Naive thymus-derived CD4-positive, alpha-beta T cell (primary cell): Measurements from ENCODE around the gene OLFML2A. TPM values are rescaled to one million over a fixed set of nuclear protein-coding genes. Genes with fewer than 3 reads are reported as not detected.
A peak's percentile ranks its signal among the peaks of the same experiment; 100 is the strongest.

Source experiments
- ATAC-seq: fragments of 150-1000 bp; cut with Tn5 transposase; 2 replicates; pipeline ENCODE4 v1.10.0; 2021; ENCODE audit warnings: mild to moderate bottlenecking, moderate library complexity
- CTCF ChIA-PET: fragments of 350-600 bp; sonication (Branson Sonifier 250); formaldehyde crosslinking; loops from one replicate; lab custom pipeline; 2021; ENCODE audit warnings: antibody characterized with exemption; lab: Charles Lee
- POLR2A ChIA-PET: fragments of 350-600 bp; sonication (Branson Sonifier 250); formaldehyde crosslinking; loops from one replicate; lab custom pipeline; 2021; ENCODE audit warnings: antibody characterized with exemption, inconsistent platforms; lab: Charles Lee
- DNase-seq, 9 donors: peaks; one replicate each; pipeline versions ENCODE4 v3.0.0 to v3.0.0-alpha.2; 2020 to 2022; ENCODE audit warnings: mixed read lengths in 1 of 9
- H3K27ac ChIP-seq: one replicate; pipeline ENCODE4 v1.7.0; 2013; ENCODE audit warnings: mild to moderate bottlenecking, low read depth, low read length, moderate library complexity
- H3K27me3 ChIP-seq, 2 donors: one replicate each; pipeline ENCODE4 v1.7.0; 2013; ENCODE audit warnings: low read length in 2 of 2, mild to moderate bottlenecking in 2 of 2, moderate library complexity in 2 of 2; ENCODE audit not compliant: control insufficient read depth in 2 of 2, insufficient read depth in 2 of 2
- H3K36me3 ChIP-seq, 3 experiments: 1 replicate in 2 of 3; 2 replicates in 1 of 3; pipeline ENCODE4 v1.7.0; 2013; ENCODE audit warnings: low read length in 3 of 3, mild to moderate bottlenecking in 3 of 3, moderate library complexity in 1 of 3; ENCODE audit not compliant: insufficient read depth in 3 of 3, control insufficient read depth in 2 of 3
- H3K4me1 ChIP-seq, 2 donors: one replicate each; pipeline ENCODE4 v1.7.0; 2013; ENCODE audit warnings: low read length in 2 of 2, mild to moderate bottlenecking in 2 of 2, moderate library complexity in 1 of 2; ENCODE audit not compliant: control insufficient read depth in 2 of 2, insufficient read depth in 2 of 2
- H3K4me3 ChIP-seq: 2 replicates; pipeline ENCODE4 v1.7.0; 2013; ENCODE audit warnings: mild to moderate bottlenecking, low read length
- H3K9me3 ChIP-seq, 3 experiments: 1 replicate in 2 of 3; 2 replicates in 1 of 3; pipeline ENCODE4 v1.7.0; 2013; ENCODE audit warnings: low read length in 3 of 3; ENCODE audit not compliant: control insufficient read depth in 2 of 3
- H3K27ac Mint-ChIP-seq, 9 donors: one replicate each; pipeline ENCODE4 v1.8.0; 2020 to 2022; ENCODE audit warnings: mixed read lengths in 9 of 9, mild to moderate bottlenecking in 8 of 9, moderate library complexity in 5 of 9, inconsistent platforms in 2 of 9
- H3K27me3 Mint-ChIP-seq, 5 donors: one replicate each; pipeline ENCODE4 v1.8.0; 2021 to 2022; ENCODE audit warnings: mixed read lengths in 5 of 5, mild to moderate bottlenecking in 1 of 5
- H3K36me3 Mint-ChIP-seq, 5 donors: one replicate each; pipeline ENCODE4 v1.8.0; 2020 to 2022; ENCODE audit warnings: mixed read lengths in 5 of 5, mild to moderate bottlenecking in 3 of 5, inconsistent platforms in 1 of 5
- H3K4me1 Mint-ChIP-seq, 7 donors: one replicate each; pipeline ENCODE4 v1.8.0; 2020 to 2022; ENCODE audit warnings: mixed read lengths in 7 of 7, mild to moderate bottlenecking in 3 of 7, inconsistent platforms in 1 of 7
- H3K4me3 Mint-ChIP-seq, 10 donors: one replicate each; pipeline ENCODE4 v1.8.0; 2020 to 2022; ENCODE audit warnings: mild to moderate bottlenecking in 10 of 10, mixed read lengths in 10 of 10, moderate library complexity in 6 of 10, inconsistent platforms in 2 of 10
- H3K9me3 Mint-ChIP-seq, 11 donors: one replicate each; pipeline ENCODE4 v1.8.0; 2020 to 2022; ENCODE audit warnings: mixed read lengths in 11 of 11, mild to moderate bottlenecking in 4 of 11, inconsistent platforms in 1 of 11, moderate library complexity in 1 of 11
- intact Hi-C, 2 donors: fragments of 100-400 bp; cut with micrococcal nuclease; formaldehyde crosslinking; loops; one replicate each; pipeline ENCODE4 v1.15.1; 2023
- polyA plus RNA-seq, 2 donors: library from polyadenylated mRNA; unstranded; fragments of 300-500 nt; fragmentation: Illumina TruSeq; gene quantifications; one replicate each; pipeline ENCODE4 v1.2.3, GENCODE V29; 2021
- total RNA-seq, 6 experiments: library from RNA in 5 of 6; stranded (reverse) in 5 of 6; gene quantifications; 1 replicate in 5 of 6; 2 replicates in 1 of 6; pipeline ENCODE4 v1.2.3 and lab custom pipeline; 2021 to 2026

The OLFML2A gene
- total and polyA plus RNA-seq, 7 experiments from 2014 or later, result 0.51 TPM; not detected in 6

DNA sequence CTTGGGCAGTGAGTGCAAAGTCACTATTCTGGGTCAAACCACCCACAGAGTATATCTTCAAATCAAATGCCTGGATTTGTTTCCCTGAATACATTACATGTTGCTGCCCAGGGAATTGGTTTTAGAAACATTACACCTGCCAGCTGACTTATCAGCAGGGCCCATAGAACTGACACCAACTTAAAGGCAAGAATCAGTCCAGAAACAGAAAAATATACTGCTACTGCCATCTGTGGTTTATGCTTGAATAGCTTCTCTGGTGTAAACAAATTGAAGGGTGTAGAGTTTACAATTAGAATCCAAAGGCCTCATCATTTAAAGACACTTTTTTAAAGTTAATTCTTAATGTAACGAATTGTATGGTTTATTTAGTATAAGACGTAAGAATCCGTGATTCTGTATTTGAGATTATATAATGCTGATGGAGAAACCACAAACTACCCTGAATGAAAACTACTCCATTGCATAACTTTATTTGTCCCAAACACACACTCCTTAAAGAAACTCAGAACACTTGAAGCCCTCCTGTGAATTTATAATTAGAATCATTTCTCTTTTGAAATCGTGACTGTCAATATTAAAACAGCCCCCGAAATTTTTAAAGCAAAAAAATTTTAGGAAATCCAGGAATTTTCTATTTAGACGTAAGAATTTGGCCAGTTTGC is 12.0 kb upstream of the OLFML2A start:
- no peak overlapping the region for H3K27ac Mint-ChIP-seq
- intact Hi-C loops, result loop anchor here (5.0 to 10.0 kb wide), 2 partner anchors 43 to 980 kb away; partner anchors contain the start of gene PBX3 (in 1 of the 2)
- H3K4me3 Mint-ChIP-seq, result no peak overlapping the region
- no peak overlapping the region for H3K27ac ChIP-seq
- H3K4me1 Mint-ChIP-seq, result peaks cover 0 to 14% (median 11%) of the 10 kb centered on the region in 7 donors
- no peaks in the 10 kb centered on the region for H3K9me3 ChIP-seq
- DNase-seq (no peak), ATAC-seq (no peak)
- no peaks in the 10 kb centered on the region for H3K36me3 ChIP-seq
- CTCF ChIA-PET, result no interaction called here
- no peaks in the 10 kb centered on the region for H3K9me3 Mint-ChIP-seq
- POLR2A ChIA-PET, result interaction anchor here (0.6 to 0.7 kb wide), 2 partner anchors 103 to 658 kb away, joined by 3 read pairs; no protein-coding TSS in a partner anchor
- H3K27me3 ChIP-seq, result peaks cover 8 to 26% of the 10 kb centered on the region in 2 donors
- H3K4me3 ChIP-seq, result no peak overlapping the region
- peaks cover 5% of the 10 kb centered on the region in 2 donors for H3K4me1 ChIP-seq
- no peaks in the 10 kb centered on the region for H3K36me3 Mint-ChIP-seq
- peaks cover 68 to 92% (median 81%) of the 10 kb centered on the region in 5 donors for H3K27me3 Mint-ChIP-seq

DNA sequence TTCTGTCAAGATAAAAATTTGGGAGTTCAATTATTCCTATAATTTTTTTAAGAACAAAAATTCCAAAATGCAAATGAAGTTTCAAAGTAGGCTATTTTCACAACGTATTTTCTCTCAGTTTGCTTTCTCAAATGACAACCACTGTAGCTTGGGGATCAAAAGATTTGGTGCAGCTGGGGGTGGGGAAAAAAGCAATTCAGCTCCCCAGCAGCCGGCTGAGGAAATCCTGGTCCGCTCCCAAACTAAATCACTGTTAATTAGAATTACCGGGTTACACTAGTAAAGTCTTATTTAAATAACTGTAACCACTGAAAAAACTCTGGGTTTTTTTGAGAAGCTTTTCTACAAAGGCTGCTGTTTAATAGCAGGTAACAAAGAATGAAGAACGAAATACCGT is 11.5 kb upstream of the OLFML2A start:
- Mint-ChIP-seq H3K27ac (no peak overlapping the region), H3K36me3 (no peaks in the 10 kb centered on the region), H3K27me3 (peaks cover 71 to 94% (median 86%) of the 10 kb centered on the region in 5 donors), H3K9me3 (no peaks in the 10 kb centered on the region), H3K4me3 (no peak overlapping the region), H3K4me1 (peaks cover 5 to 18% (median 16%) of the 10 kb centered on the region in 7 donors)
- ChIA-PET POLR2A (no interaction called here), CTCF (no interaction called here)
- Histone ChIP-seq H3K9me3 (no peaks in the 10 kb centered on the region), H3K4me1 (peaks cover 5 to 10% of the 10 kb centered on the region in 2 donors), H3K36me3 (no peaks in the 10 kb centered on the region), H3K27ac (no peak overlapping the region), H3K27me3 (peaks cover 8 to 29% of the 10 kb centered on the region in 2 donors), H3K4me3 (no peak overlapping the region)
- DNase-seq (no peak), ATAC-seq (no peak)
- intact Hi-C loops, result loop anchor here (5.0 to 10.0 kb wide), 2 partner anchors 43 to 979 kb away; partner anchors contain the start of gene PBX3 (in 1 of the 2)

DNA sequence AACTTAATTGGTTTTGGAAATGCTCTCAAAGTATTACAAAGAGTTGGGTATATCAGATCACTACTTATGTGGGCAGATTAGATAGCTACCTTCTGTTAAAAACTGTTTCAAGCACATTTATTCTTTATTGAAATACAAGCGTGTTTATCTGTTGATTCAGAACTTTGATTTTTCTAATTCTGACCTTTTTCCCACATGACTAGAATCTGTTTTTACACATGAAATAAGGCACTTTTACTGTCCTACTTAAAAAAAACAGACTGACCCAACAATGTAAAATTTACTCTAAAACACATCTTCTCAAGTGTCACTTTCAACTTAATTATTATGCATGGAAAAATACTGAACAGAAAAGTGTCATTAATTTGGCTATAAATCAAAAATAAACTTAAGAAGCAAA is 10.6 kb upstream of the OLFML2A start:
- Mint-ChIP-seq H3K4me1 (peaks cover 6 to 21% (median 19%) of the 10 kb centered on the region in 7 donors), H3K27ac (no peak overlapping the region), H3K4me3 (no peak overlapping the region), H3K27me3 (peaks cover 63 to 87% (median 80%) of the 10 kb centered on the region in 5 donors), H3K36me3 (no peaks in the 10 kb centered on the region), H3K9me3 (no peaks in the 10 kb centered on the region)
- H3K4me3 ChIP-seq, result no peak overlapping the region
- no peaks in the 10 kb centered on the region for H3K36me3 ChIP-seq
- peaks cover 5 to 10% of the 10 kb centered on the region in 2 donors for H3K4me1 ChIP-seq
- H3K27me3 ChIP-seq, result peaks cover 4 to 29% of the 10 kb centered on the region in 2 donors
- no peak overlapping the region for H3K27ac ChIP-seq
- ChIA-PET POLR2A (interaction anchor here (1.1 kb wide), 1 partner anchor 90 kb away, joined by 4 read pairs; no protein-coding TSS in a partner anchor), CTCF (interaction anchor here (0.7 to 1.2 kb wide), 3 partner anchors 12 to 1957 kb away, joined by 3 read pairs; partner anchors contain the start of gene WDR38)
- no peaks in the 10 kb centered on the region for H3K9me3 ChIP-seq
- ATAC-seq, result no peak
- intact Hi-C loops, result loop anchor here (5.0 to 10.0 kb wide), 2 partner anchors 44 to 978 kb away; partner anchors contain the start of gene PBX3 (in 1 of the 2)
- no peak for DNase-seq

DNA sequence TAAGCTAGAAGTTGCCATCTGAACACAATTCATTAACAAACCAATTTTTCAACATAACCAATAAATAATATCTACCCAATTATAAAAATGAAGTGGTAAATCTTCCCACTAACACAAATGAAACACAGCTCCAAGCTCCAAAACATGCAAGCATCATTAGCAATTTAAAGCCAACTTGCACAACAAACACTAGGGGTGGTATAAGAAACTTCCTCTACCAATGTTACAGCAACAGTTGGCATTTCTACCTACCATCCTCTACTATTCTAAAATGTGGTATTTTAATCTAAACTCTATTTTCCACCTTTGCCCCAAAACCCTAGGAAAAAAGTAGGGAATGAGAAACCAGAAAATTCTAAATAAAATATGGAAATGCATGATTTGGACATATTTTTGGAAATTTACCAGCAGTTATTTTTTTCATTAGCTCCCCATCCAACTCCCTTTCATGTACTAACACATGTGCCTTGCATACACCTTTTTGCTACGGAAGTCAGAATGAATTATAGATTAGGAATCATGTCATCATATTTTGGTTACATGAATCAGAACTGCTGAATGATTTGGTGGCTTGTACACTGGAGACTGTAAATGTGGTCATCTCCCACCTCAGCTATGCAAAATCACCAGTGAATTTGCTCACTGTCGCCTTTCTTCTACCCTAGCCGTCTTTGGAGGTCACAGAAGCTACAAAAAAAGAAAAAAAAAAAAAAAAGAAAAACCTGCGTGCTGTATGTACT is 9.9 kb upstream of the OLFML2A start:
- peaks cover 4 to 29% of the 10 kb centered on the region in 2 donors for H3K27me3 ChIP-seq
- POLR2A ChIA-PET, result interaction anchor here (0.8 to 1.1 kb wide), 2 partner anchors 90 to 104 kb away, joined by 4 read pairs; no protein-coding TSS in a partner anchor
- intact Hi-C loops, result loop anchor here (5.0 to 10.0 kb wide), 2 partner anchors 45 to 978 kb away; partner anchors contain the start of gene PBX3 (in 1 of the 2)

DNA sequence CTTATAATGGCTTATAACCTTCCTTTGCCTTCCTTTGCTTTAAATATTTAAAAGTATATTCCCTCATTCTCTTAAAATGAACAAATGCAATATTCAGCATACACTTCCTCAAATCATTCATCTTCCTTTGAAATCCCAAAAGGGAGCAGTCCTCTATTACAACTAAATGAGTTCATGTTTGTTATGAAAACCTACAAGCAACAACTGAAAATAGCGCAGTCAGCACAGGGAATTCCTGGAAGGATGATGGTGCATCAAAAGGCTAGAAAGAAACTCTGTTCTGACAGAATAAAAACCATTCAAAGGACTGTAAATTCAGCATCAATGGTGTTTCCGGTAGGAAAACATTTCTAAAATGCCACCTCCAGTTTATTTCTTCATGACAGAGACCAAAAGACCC is 9.1 kb upstream of the OLFML2A start:
- no peaks in the 10 kb centered on the region for H3K9me3 Mint-ChIP-seq
- Histone ChIP-seq H3K27me3 (peaks cover 4 to 32% of the 10 kb centered on the region in 2 donors), H3K4me1 (peaks cover 13 to 20% of the 10 kb centered on the region in 2 donors), H3K36me3 (no peaks in the 10 kb centered on the region), H3K9me3 (no peaks in the 10 kb centered on the region), H3K27ac (no peak overlapping the region), H3K4me3 (no peak overlapping the region)
- H3K4me3 Mint-ChIP-seq, result no peak overlapping the region
- DNase-seq, result no peak
- H3K27me3 Mint-ChIP-seq, result peaks cover 57 to 83% (median 78%) of the 10 kb centered on the region in 5 donors
- H3K36me3 Mint-ChIP-seq, result no peaks in the 10 kb centered on the region
- intact Hi-C loops, result loop anchor here (5.0 to 10.0 kb wide), 2 partner anchors 46 to 977 kb away; partner anchors contain the start of gene PBX3 (in 1 of the 2)
- ChIA-PET CTCF (no interaction called here), POLR2A (no interaction called here)
- ATAC-seq, result no peak
- H3K4me1 Mint-ChIP-seq, result peaks cover 12 to 36% (median 31%) of the 10 kb centered on the region in 7 donors
- H3K27ac Mint-ChIP-seq, result no peak overlapping the region

More for the DNA sequence above, 9.9 kb upstream of the OLFML2A start:
- Mint-ChIP-seq H3K36me3 (no peaks in the 10 kb centered on the region), H3K27ac (no peak overlapping the region), H3K4me1 (peaks cover 6 to 28% (median 24%) of the 10 kb centered on the region in 7 donors), H3K4me3 (no peak overlapping the region), H3K27me3 (peaks cover 57 to 85% (median 78%) of the 10 kb centered on the region in 5 donors), H3K9me3 (no peaks in the 10 kb centered on the region)
- Histone ChIP-seq H3K36me3 (no peaks in the 10 kb centered on the region), H3K4me1 (peaks cover 11 to 14% of the 10 kb centered on the region in 2 donors), H3K27ac (no peak overlapping the region), H3K4me3 (no peak overlapping the region), H3K9me3 (no peaks in the 10 kb centered on the region)
- ATAC-seq, result no peak
- DNase-seq, result peak in 1 of 9 donors; percentile 14
- CTCF ChIA-PET, result interaction anchor here (0.7 to 1.2 kb wide), 4 partner anchors 13 to 1958 kb away, joined by 3 to 4 read pairs (median 3); partner anchors contain the start of gene WDR38

DNA sequence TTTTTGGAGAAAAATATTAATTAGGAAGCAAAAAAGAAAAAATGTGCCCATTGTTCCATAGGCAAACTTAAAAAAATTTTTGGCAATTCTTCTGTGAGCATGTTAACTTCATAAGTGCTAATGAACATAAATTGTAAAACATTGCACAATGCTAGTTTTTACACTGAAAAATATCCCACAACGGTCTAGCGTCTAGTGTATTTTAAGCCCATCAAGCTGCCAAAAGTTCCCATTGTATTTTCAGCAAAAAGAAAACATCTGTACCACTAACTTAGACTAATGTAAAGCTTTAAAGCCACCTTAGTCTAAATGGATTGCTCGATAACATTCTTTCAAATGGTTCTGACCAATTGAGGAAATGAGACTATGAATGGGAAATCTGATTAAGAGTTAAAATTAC is 8.6 kb upstream of the OLFML2A start:
- Histone ChIP-seq H3K4me1 (peaks cover 13 to 20% of the 10 kb centered on the region in 2 donors), H3K4me3 (no peak overlapping the region), H3K27me3 (peaks cover 4 to 33% of the 10 kb centered on the region in 2 donors), H3K27ac (no peak overlapping the region), H3K36me3 (no peaks in the 10 kb centered on the region), H3K9me3 (no peaks in the 10 kb centered on the region)
- Mint-ChIP-seq H3K36me3 (no peaks in the 10 kb centered on the region), H3K27ac (no peak overlapping the region), H3K27me3 (peaks cover 52 to 81% (median 75%) of the 10 kb centered on the region in 5 donors), H3K9me3 (no peaks in the 10 kb centered on the region), H3K4me3 (peak overlapping the region in 1 of 10 donors; percentile 90), H3K4me1 (peaks cover 13 to 36% (median 31%) of the 10 kb centered on the region in 7 donors)
- CTCF ChIA-PET, result no interaction called here
- intact Hi-C loops, result loop anchor here (5.0 to 10.0 kb wide), 2 partner anchors 46 to 976 kb away; partner anchors contain the start of gene PBX3 (in 1 of the 2)
- POLR2A ChIA-PET, result interaction anchor here (1.5 kb wide), 1 partner anchor 84 kb away, joined by 3 read pairs; no protein-coding TSS in a partner anchor
- DNase-seq (no peak), ATAC-seq (no peak)
